ENCODE data around the gene ETV5.

GRCh38 chr3:186073641-186074040 lies 35.2 kb downstream of the ETV5 start:
- TF ChIP-seq POLR2A (IDR thresholded peaks at IDR 0.05): no peak
- TF ChIP-seq CTCF (IDR thresholded peaks at IDR 0.05): no peak
